SJCRH30 (cell line): ENCODE data around the gene SEMA3F. TPM values are rescaled to one million over a fixed set of nuclear protein-coding genes. Genes with fewer than 3 reads are reported as not detected.
A peak's percentile ranks its signal among the peaks of the same experiment; 100 is the strongest.

Experiments used
- DNase-seq, 2 experiments: peaks; one replicate each; pipeline ENCODE4 v3.0.0-alpha.2; 2015 to 2020
- H3K27ac ChIP-seq: fragments of 250-450 bp; sonication (Bioruptor Pico); 2 replicates; pipeline ENCODE4 v1.5.1; 2020; ENCODE audit warnings: mild to moderate bottlenecking, moderate library complexity
- H3K27me3 ChIP-seq: fragments of 250-450 bp; sonication (Bioruptor Pico); 2 replicates; pipeline ENCODE4 v1.5.1; 2020; ENCODE audit warnings: mild to moderate bottlenecking, moderate library complexity
- H3K36me3 ChIP-seq: fragments of 250-450 bp; sonication (Bioruptor Pico); 2 replicates; pipeline ENCODE4 v1.5.1; 2020; ENCODE audit warnings: mild to moderate bottlenecking, moderate library complexity
- H3K4me1 ChIP-seq: fragments of 250-450 bp; sonication (Bioruptor Pico); 2 replicates; pipeline ENCODE4 v1.5.1; 2020; ENCODE audit warnings: mild to moderate bottlenecking, moderate library complexity
- H3K4me3 ChIP-seq: fragments of 250-450 bp; sonication (Bioruptor Pico); 2 replicates; pipeline ENCODE4 v1.5.1; 2020; ENCODE audit warnings: mild to moderate bottlenecking, moderate library complexity
- H3K9me3 ChIP-seq: fragments of 250-450 bp; sonication (Bioruptor Pico); replicated peaks from 2 replicates; pipeline ENCODE4 v1.5.1; 2020; ENCODE audit warnings: mild to moderate bottlenecking, moderate library complexity
- total RNA-seq: library from RNA; depleted of rRNA; stranded (reverse); fragments of >200 nt; shearing (Covaris generic); gene quantifications from 2 replicates; pipeline ENCODE4 v1.2.3, GENCODE V29; 2014

Gene SEMA3F
- total RNA-seq, 1 experiment from 2014 or later: 9.3 TPM

GRCh38 chr3:50167069-50167840, 12.1 kb downstream of the SEMA3F start:
- Histone ChIP-seq H3K36me3 (no peaks in the 10 kb centered on the region), H3K4me1 (peaks cover 34% of the 10 kb centered on the region), H3K4me3 (no peak overlapping the region), H3K9me3 (no peaks in the 10 kb centered on the region), H3K27me3 (no peaks in the 10 kb centered on the region), H3K27ac (no peak overlapping the region)
- no peak for DNase-seq

GRCh38 chr3:50167841-50168209, 12.7 kb downstream of the SEMA3F start:
- no peaks in the 10 kb centered on the region for H3K36me3 ChIP-seq
- no peak overlapping the region for H3K27ac ChIP-seq
- no peaks in the 10 kb centered on the region for H3K9me3 ChIP-seq
- peaks cover 39% of the 10 kb centered on the region for H3K4me1 ChIP-seq
- H3K4me3 ChIP-seq: no peak overlapping the region
- no peak for DNase-seq
- H3K27me3 ChIP-seq: no peaks in the 10 kb centered on the region

GRCh38 chr3:50168388-50168787, 13.3 kb downstream of the SEMA3F start:
- H3K4me3 ChIP-seq: no peak overlapping the region
- H3K9me3 ChIP-seq: no peaks in the 10 kb centered on the region
- H3K36me3 ChIP-seq: no peaks in the 10 kb centered on the region
- H3K4me1 ChIP-seq: peaks cover 39% of the 10 kb centered on the region
- no peak overlapping the region for H3K27ac ChIP-seq
- DNase-seq: no peak
- H3K27me3 ChIP-seq: no peaks in the 10 kb centered on the region

- Histone ChIP-seq H3K36me3 (no peaks in the 10 kb centered on the region), H3K4me3 (no peak overlapping the region), H3K9me3 (no peaks in the 10 kb centered on the region), H3K27ac (no peak overlapping the region), H3K4me1 (peaks cover 39% of the 10 kb centered on the region), H3K27me3 (no peaks in the 10 kb centered on the region)
- no peak for DNase-seq
These were observed 13.7 kb downstream of the SEMA3F start for GRCh38 chr3:50168791-50169190.

- Histone ChIP-seq H3K4me1 (peaks cover 39% of the 10 kb centered on the region), H3K9me3 (no peaks in the 10 kb centered on the region), H3K4me3 (no peak overlapping the region), H3K27me3 (no peaks in the 10 kb centered on the region), H3K27ac (no peak overlapping the region), H3K36me3 (no peaks in the 10 kb centered on the region)
- DNase-seq: no peak
These were observed 14.2 kb downstream of the SEMA3F start for GRCh38 chr3:50169232-50169832.

GRCh38 chr3:50169858-50170257, 14.7 kb downstream of the SEMA3F start:
- Histone ChIP-seq H3K4me1 (peaks cover 39% of the 10 kb centered on the region), H3K27ac (no peak overlapping the region)

GRCh38 chr3:50170689-50171088, 15.6 kb downstream of the SEMA3F start:
- no peak for DNase-seq
- H3K4me1 ChIP-seq: peaks cover 39% of the 10 kb centered on the region
- no peaks in the 10 kb centered on the region for H3K9me3 ChIP-seq
- H3K27me3 ChIP-seq: no peaks in the 10 kb centered on the region
- H3K36me3 ChIP-seq: no peaks in the 10 kb centered on the region
- no peak overlapping the region for H3K4me3 ChIP-seq
- H3K27ac ChIP-seq: no peak overlapping the region

More at GRCh38 chr3:50169858-50170257, 14.7 kb downstream of the SEMA3F start:
- no peak overlapping the region for H3K4me3 ChIP-seq
- no peaks in the 10 kb centered on the region for H3K9me3 ChIP-seq
- H3K36me3 ChIP-seq: no peaks in the 10 kb centered on the region
- no peak for DNase-seq
- H3K27me3 ChIP-seq: no peaks in the 10 kb centered on the region

- DNase-seq: peak; percentile 64 to 72
- Histone ChIP-seq H3K27ac (no peak overlapping the region), H3K4me1 (peaks cover 39% of the 10 kb centered on the region)
These were observed 16.6 kb downstream of the SEMA3F start for GRCh38 chr3:50171540-50172301.

GRCh38 chr3:50172626-50173220, 17.6 kb downstream of the SEMA3F start:
- Histone ChIP-seq H3K4me1 (peaks cover 46% of the 10 kb centered on the region), H3K36me3 (no peaks in the 10 kb centered on the region), H3K9me3 (no peaks in the 10 kb centered on the region), H3K27ac (no peak overlapping the region), H3K27me3 (no peaks in the 10 kb centered on the region), H3K4me3 (no peak overlapping the region)
- DNase-seq: no peak

More at GRCh38 chr3:50171540-50172301, 16.6 kb downstream of the SEMA3F start:
- no peaks in the 10 kb centered on the region for H3K36me3 ChIP-seq
- H3K4me3 ChIP-seq: no peak overlapping the region
- no peaks in the 10 kb centered on the region for H3K9me3 ChIP-seq
- no peaks in the 10 kb centered on the region for H3K27me3 ChIP-seq

GRCh38 chr3:50173685-50174516, 18.8 kb downstream of the SEMA3F start:
- no peak for DNase-seq
- H3K4me1 ChIP-seq: peaks cover 36% of the 10 kb centered on the region
- no peak overlapping the region for H3K4me3 ChIP-seq
- no peaks in the 10 kb centered on the region for H3K36me3 ChIP-seq
- no peaks in the 10 kb centered on the region for H3K27me3 ChIP-seq
- H3K9me3 ChIP-seq: no peaks in the 10 kb centered on the region
- H3K27ac ChIP-seq: no peak overlapping the region

GRCh38 chr3:50174517-50174895, 19.4 kb downstream of the SEMA3F start:
- no peaks in the 10 kb centered on the region for H3K36me3 ChIP-seq
- H3K4me3 ChIP-seq: no peak overlapping the region
- H3K9me3 ChIP-seq: no peaks in the 10 kb centered on the region
- H3K27me3 ChIP-seq: no peaks in the 10 kb centered on the region
- peaks cover 36% of the 10 kb centered on the region for H3K4me1 ChIP-seq
- no peak for DNase-seq
- H3K27ac ChIP-seq: no peak overlapping the region

- H3K27me3 ChIP-seq: no peaks in the 10 kb centered on the region
- H3K9me3 ChIP-seq: no peaks in the 10 kb centered on the region
- H3K27ac ChIP-seq: no peak overlapping the region
- DNase-seq: no peak
- no peak overlapping the region for H3K4me3 ChIP-seq
- H3K36me3 ChIP-seq: no peaks in the 10 kb centered on the region
- H3K4me1 ChIP-seq: peaks cover 41% of the 10 kb centered on the region
These were observed 19.9 kb downstream of the SEMA3F start for GRCh38 chr3:50174947-50175524.

GRCh38 chr3:50177346-50177745, 22.2 kb downstream of the SEMA3F start:
- Histone ChIP-seq H3K27ac (no peak overlapping the region), H3K4me3 (no peak overlapping the region), H3K9me3 (no peaks in the 10 kb centered on the region), H3K27me3 (no peaks in the 10 kb centered on the region), H3K36me3 (no peaks in the 10 kb centered on the region), H3K4me1 (peaks cover 31% of the 10 kb centered on the region)
- peak; percentile 75 to 76 for DNase-seq

GRCh38 chr3:50179710-50180109, 24.6 kb downstream of the SEMA3F start:
- no peak for DNase-seq
- Histone ChIP-seq H3K9me3 (no peaks in the 10 kb centered on the region), H3K27ac (no peak overlapping the region), H3K4me3 (no peak overlapping the region), H3K27me3 (no peaks in the 10 kb centered on the region), H3K4me1 (peaks cover 29% of the 10 kb centered on the region), H3K36me3 (no peaks in the 10 kb centered on the region)
